ENCODE measurements around the gene PFKFB4. TPM values are rescaled to one million over a fixed set of nuclear protein-coding genes. Genes with fewer than 3 reads are reported as not detected.

The PFKFB4 gene
- polyA plus RNA-seq, 1 experiment = 6.1 TPM

- H3K27me3 ChIP-seq (ENCODE audit: control insufficient read depth, insufficient read depth, low read length) = no peaks in the 10 kb centered on the region
- no peak for TF ChIP-seq CTCF (IDR thresholded peaks at IDR 0.05; ENCODE audit: low read depth, low read length)
- no peak overlapping the region for H3K4me3 ChIP-seq (ENCODE audit: low read depth, low read length)
- ChIA-PET CTCF (no interaction called here), POLR2A (no interaction called here)
- DNase-seq (ENCODE audit: low read depth, low spot score) = no peak
- H3K27ac ChIP-seq (ENCODE audit: low read depth, low read length) = no peak overlapping the region
- H3K9me3 ChIP-seq (ENCODE audit: control insufficient read depth, insufficient read depth, low read length) = no peaks in the 10 kb centered on the region
These were observed 37.8 kb downstream of the PFKFB4 start for GRCh38 chr3:48518638-48519276.

- Histone ChIP-seq H3K4me3 (ENCODE audit: low read depth, low read length) (no peak overlapping the region), H3K27me3 (ENCODE audit: control insufficient read depth, insufficient read depth, low read length) (no peaks in the 10 kb centered on the region), H3K27ac (ENCODE audit: low read depth, low read length) (no peak overlapping the region), H3K9me3 (ENCODE audit: control insufficient read depth, insufficient read depth, low read length) (no peaks in the 10 kb centered on the region)
- CTCF ChIA-PET = no interaction called here
- TF ChIP-seq CTCF (IDR thresholded peaks at IDR 0.05; ENCODE audit: low read depth, low read length) = no peak
- POLR2A ChIA-PET = no interaction called here
- no peak for DNase-seq (ENCODE audit: low read depth, low spot score)
These were observed 38.5 kb downstream of the PFKFB4 start for GRCh38 chr3:48518069-48518468.

GRCh38 chr3:48516571-48516970, 40.0 kb downstream of the PFKFB4 start:
- no peaks in the 10 kb centered on the region for H3K27me3 ChIP-seq (ENCODE audit: control insufficient read depth, insufficient read depth, low read length)
- POLR2A ChIA-PET = no interaction called here
- no peaks in the 10 kb centered on the region for H3K9me3 ChIP-seq (ENCODE audit: control insufficient read depth, insufficient read depth, low read length)
- CTCF ChIA-PET = no interaction called here
- no peak for TF ChIP-seq CTCF (IDR thresholded peaks at IDR 0.05; ENCODE audit: low read depth, low read length)
- DNase-seq (ENCODE audit: low read depth, low spot score) = no peak
- H3K27ac ChIP-seq (ENCODE audit: low read depth, low read length) = no peak overlapping the region
- H3K4me3 ChIP-seq (ENCODE audit: low read depth, low read length) = no peak overlapping the region

GRCh38 chr3:48514431-48515227, 42.0 kb downstream of the PFKFB4 start:
- POLR2A ChIA-PET = no interaction called here
- Histone ChIP-seq H3K27ac (ENCODE audit: low read depth, low read length) (no peak overlapping the region), H3K4me3 (ENCODE audit: low read depth, low read length) (no peak overlapping the region), H3K27me3 (ENCODE audit: control insufficient read depth, insufficient read depth, low read length) (no peaks in the 10 kb centered on the region), H3K9me3 (ENCODE audit: control insufficient read depth, insufficient read depth, low read length) (no peaks in the 10 kb centered on the region)
- CTCF ChIA-PET = interaction anchor here (1.1 kb wide), 1 partner anchor 114 kb away, joined by 3 read pairs; no protein-coding TSS in a partner anchor
- no peak for DNase-seq (ENCODE audit: low read depth, low spot score)
- TF ChIP-seq CTCF (IDR thresholded peaks at IDR 0.05; ENCODE audit: low read depth, low read length) = no peak

GRCh38 chr3:48511551-48511950, 45.1 kb downstream of the PFKFB4 start:
- no peak overlapping the region for H3K27ac ChIP-seq (ENCODE audit: low read depth, low read length)
- TF ChIP-seq CTCF (IDR thresholded peaks at IDR 0.05; ENCODE audit: low read depth, low read length) = no peak
- no peak overlapping the region for H3K4me3 ChIP-seq (ENCODE audit: low read depth, low read length)
- DNase-seq (ENCODE audit: low read depth, low spot score) = no peak
- ChIA-PET CTCF (no interaction called here), POLR2A (no interaction called here)
- H3K27me3 ChIP-seq (ENCODE audit: control insufficient read depth, insufficient read depth, low read length) = no peaks in the 10 kb centered on the region
- H3K9me3 ChIP-seq (ENCODE audit: control insufficient read depth, insufficient read depth, low read length) = no peaks in the 10 kb centered on the region
